Mesendoderm (in vitro differentiated cells): ENCODE data around the gene BNIP5.

ENCODE experiments used
- DNase-seq: peaks from one replicate; pipeline ENCODE4 v3.0.0; 2013
- H2AK5ac ChIP-seq: 2 replicates; pipeline ENCODE4 v1.6.1; 2013; ENCODE audit warnings: low read length, inconsistent platforms
- H2BK120ac ChIP-seq: 2 replicates; pipeline ENCODE4 v1.6.1; 2013; ENCODE audit warnings: low read depth, mild to moderate bottlenecking, low read length, moderate library complexity, mixed read lengths
- H2BK15ac ChIP-seq: replicated peaks from 2 replicates; pipeline ENCODE4 v1.6.1; 2013; ENCODE audit warnings: low read depth, mild to moderate bottlenecking, moderate library complexity
- H2BK5ac ChIP-seq: 2 replicates; pipeline ENCODE4 v1.6.1; 2013; ENCODE audit warnings: low read length, inconsistent platforms
- H3K18ac ChIP-seq: 2 replicates; pipeline ENCODE4 v1.6.1; 2013; ENCODE audit warnings: mild to moderate bottlenecking, low read length, mixed read lengths
- H3K23ac ChIP-seq: one replicate; pipeline ENCODE4 v1.6.1; 2013; ENCODE audit warnings: low read length
- H3K27ac ChIP-seq: 2 replicates; pipeline ENCODE4 v1.5.1; 2013; ENCODE audit warnings: low read depth, mild to moderate bottlenecking, inconsistent platforms, low read length, moderate library complexity
- H3K27me3 ChIP-seq: 2 replicates; pipeline ENCODE4 v1.6.1; 2013; ENCODE audit warnings: low read length, control low read depth, mild to moderate bottlenecking, inconsistent platforms; ENCODE audit not compliant: insufficient read depth, poor library complexity
- H3K36me3 ChIP-seq: 2 replicates; pipeline ENCODE4 v1.6.1; 2013; ENCODE audit warnings: low read length, inconsistent platforms; ENCODE audit not compliant: control insufficient read depth, insufficient read depth
- H3K4ac ChIP-seq: one replicate; pipeline ENCODE4 v1.6.1; 2013; ENCODE audit warnings: low read depth, mild to moderate bottlenecking, low read length, moderate library complexity
- H3K4me1 ChIP-seq: 2 replicates; pipeline ENCODE4 v1.6.1; 2013; ENCODE audit warnings: low read depth, low read length, inconsistent platforms; ENCODE audit not compliant: control insufficient read depth
- H3K4me2 ChIP-seq: 2 replicates; pipeline ENCODE4 v1.6.1; 2013; ENCODE audit warnings: low read length
- H3K4me3 ChIP-seq: 2 replicates; pipeline ENCODE4 v1.5.1; 2013; ENCODE audit warnings: mild to moderate bottlenecking, low read length
- H3K56ac ChIP-seq: one replicate; pipeline ENCODE4 v1.6.1; 2013; ENCODE audit warnings: low read length
- H3K79me1 ChIP-seq: 2 replicates; pipeline ENCODE4 v1.6.1; 2013; ENCODE audit warnings: low read length, inconsistent platforms
- H3K79me2 ChIP-seq: 2 replicates; pipeline ENCODE4 v1.6.1; 2013; ENCODE audit warnings: mild to moderate bottlenecking, low read length; ENCODE audit not compliant: control insufficient read depth, insufficient read depth
- H3K9ac ChIP-seq: 2 replicates; pipeline ENCODE4 v1.6.1; 2013; ENCODE audit warnings: low read length, inconsistent platforms
- H4K5ac ChIP-seq: one replicate; pipeline ENCODE4 v1.6.1; 2013; ENCODE audit warnings: low read length
- H4K8ac ChIP-seq: one replicate; pipeline ENCODE4 v1.6.1; 2013; ENCODE audit warnings: low read depth, mild to moderate bottlenecking, control low read depth, low read length, moderate library complexity
- WGBS: extraction: QIAGEN DNeasy Blood & Tissue Kit; methylation state at CpG from one replicate; pipeline ENCODE4 v1.1.7; 2013; ENCODE audit warnings: low lambda C conversion rate, missing lambda C conversion rate; ENCODE audit not compliant: insufficient coverage; ENCODE audit errors: extremely low coverage; 5-methylcytosine and 5-hydroxymethylcytosine counted together

Gene BNIP5

DNA sequence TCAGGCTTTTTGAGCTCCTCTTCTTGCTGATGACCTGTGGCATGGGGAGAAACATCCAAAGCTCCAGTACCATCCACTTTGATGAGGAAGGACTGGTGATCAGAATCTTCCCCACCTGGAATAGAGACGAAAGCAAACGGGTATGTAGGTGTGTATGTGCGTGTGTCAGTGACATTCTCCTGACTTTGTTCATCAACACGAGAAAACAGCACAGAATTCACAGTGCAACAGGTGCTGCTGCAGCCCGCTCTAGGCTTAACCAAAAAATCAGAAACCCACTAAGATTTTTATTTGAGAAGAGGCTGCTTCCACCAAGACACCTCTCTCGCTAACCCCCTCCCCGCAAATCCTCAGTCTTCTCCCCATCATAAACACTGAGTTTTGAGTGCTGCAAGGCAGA lies 8.1 kb downstream of the BNIP5 start:
- no peaks in the 10 kb centered on the region for H3K79me2 ChIP-seq
- no peak overlapping the region for H2BK15ac ChIP-seq
- no peak overlapping the region for H3K56ac ChIP-seq
- H3K4ac ChIP-seq, result no peak overlapping the region
- H4K5ac ChIP-seq, result no peak overlapping the region
- no peaks in the 10 kb centered on the region for H3K36me3 ChIP-seq
- no peak overlapping the region for H3K18ac ChIP-seq
- H3K27ac ChIP-seq, result no peak overlapping the region
- peaks cover 2% of the 10 kb centered on the region for H3K4me1 ChIP-seq
- DNase-seq, result no peak
- no peak overlapping the region for H3K23ac ChIP-seq
- H2BK120ac ChIP-seq, result no peak overlapping the region
- no peak overlapping the region for H2AK5ac ChIP-seq
- no peak overlapping the region for H3K9ac ChIP-seq
- H3K27me3 ChIP-seq, result no peaks in the 10 kb centered on the region
- no peak overlapping the region for H3K4me2 ChIP-seq
- H2BK5ac ChIP-seq, result no peak overlapping the region
- no peaks in the 10 kb centered on the region for H3K79me1 ChIP-seq
- H4K8ac ChIP-seq, result no peak overlapping the region
- WGBS, result no CpG with 5 or more reads among the region's 7 CpGs
- H3K4me3 ChIP-seq, result no peak overlapping the region

DNA sequence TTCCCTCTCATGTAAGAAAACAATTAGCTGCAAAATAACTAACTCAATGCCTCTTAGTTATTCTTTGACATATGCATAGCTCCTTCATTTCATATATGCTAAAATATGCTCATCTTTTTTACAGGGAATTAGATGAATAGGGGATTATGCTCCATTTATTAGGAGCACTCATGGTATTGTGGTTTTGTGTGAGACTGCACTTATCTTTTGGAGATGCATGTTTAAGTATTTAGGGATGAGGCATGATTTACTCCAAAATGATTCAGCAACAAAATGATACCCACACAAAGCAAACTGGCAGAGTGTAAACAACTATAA lies 8.8 kb downstream of the BNIP5 start:
- Histone ChIP-seq H3K4ac (no peak overlapping the region), H2BK15ac (no peak overlapping the region), H3K27ac (no peak overlapping the region), H3K9ac (no peak overlapping the region), H2AK5ac (no peak overlapping the region), H4K5ac (no peak overlapping the region), H3K4me2 (no peak overlapping the region), H3K79me1 (no peaks in the 10 kb centered on the region), H3K23ac (no peak overlapping the region), H3K27me3 (no peaks in the 10 kb centered on the region), H2BK5ac (no peak overlapping the region), H3K18ac (no peak overlapping the region), H3K36me3 (no peaks in the 10 kb centered on the region), H4K8ac (no peak overlapping the region), H2BK120ac (no peak overlapping the region), H3K56ac (no peak overlapping the region), H3K4me1 (peaks cover 2% of the 10 kb centered on the region), H3K79me2 (no peaks in the 10 kb centered on the region), H3K4me3 (no peak overlapping the region)
- no peak for DNase-seq

DNA sequence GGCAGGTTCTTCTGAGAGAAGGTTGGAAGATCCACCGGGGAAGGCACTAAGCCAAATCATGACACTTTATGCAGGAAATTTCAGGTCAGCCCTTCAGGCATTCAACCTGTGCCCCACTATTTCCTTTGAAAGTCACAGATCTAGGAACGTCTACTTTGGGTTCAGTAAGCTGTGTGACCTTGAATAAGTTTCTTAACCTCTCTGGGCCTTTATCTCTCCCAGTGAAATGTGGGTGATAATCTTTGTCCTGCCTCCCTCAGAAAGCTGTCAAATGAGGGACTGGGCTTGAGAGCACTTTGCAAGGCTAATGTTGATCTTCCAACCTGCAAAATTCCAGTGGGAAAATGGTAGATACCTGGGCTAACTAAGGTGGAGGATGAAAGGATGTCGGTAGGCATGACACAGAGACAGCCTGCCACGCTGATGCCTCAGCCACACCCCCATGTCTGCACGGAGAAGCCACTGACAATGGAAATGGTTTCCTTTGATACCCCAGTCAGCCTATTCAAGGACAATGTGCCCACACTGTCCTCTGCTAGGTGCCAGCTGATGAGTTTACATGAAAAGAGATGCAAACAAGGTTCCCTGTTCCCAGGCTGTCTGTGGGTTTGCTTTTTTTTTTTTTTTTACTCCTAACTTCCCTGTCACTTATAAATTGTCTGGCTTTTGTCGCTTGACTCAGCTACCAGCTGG lies 9.3 kb downstream of the BNIP5 start:
- H2AK5ac ChIP-seq, result no peak overlapping the region
- H3K27ac ChIP-seq, result no peak overlapping the region
- H2BK5ac ChIP-seq, result no peak overlapping the region
- no peak overlapping the region for H4K5ac ChIP-seq
- no peak overlapping the region for H3K4me2 ChIP-seq
- no peak overlapping the region for H3K18ac ChIP-seq
- no peaks in the 10 kb centered on the region for H3K36me3 ChIP-seq
- no peak overlapping the region for H3K9ac ChIP-seq
- no peak overlapping the region for H4K8ac ChIP-seq
- H3K27me3 ChIP-seq, result no peaks in the 10 kb centered on the region
- no peaks in the 10 kb centered on the region for H3K79me1 ChIP-seq
- no peak overlapping the region for H3K4me3 ChIP-seq
- WGBS, result no CpG with 5 or more reads among the region's 6 CpGs
- no peak overlapping the region for H3K56ac ChIP-seq
- H2BK120ac ChIP-seq, result no peak overlapping the region
- DNase-seq, result no peak
- H3K79me2 ChIP-seq, result no peaks in the 10 kb centered on the region
- no peak overlapping the region for H3K4ac ChIP-seq
- H3K4me1 ChIP-seq, result peaks cover 2% of the 10 kb centered on the region
- no peak overlapping the region for H2BK15ac ChIP-seq
- no peak overlapping the region for H3K23ac ChIP-seq

DNA sequence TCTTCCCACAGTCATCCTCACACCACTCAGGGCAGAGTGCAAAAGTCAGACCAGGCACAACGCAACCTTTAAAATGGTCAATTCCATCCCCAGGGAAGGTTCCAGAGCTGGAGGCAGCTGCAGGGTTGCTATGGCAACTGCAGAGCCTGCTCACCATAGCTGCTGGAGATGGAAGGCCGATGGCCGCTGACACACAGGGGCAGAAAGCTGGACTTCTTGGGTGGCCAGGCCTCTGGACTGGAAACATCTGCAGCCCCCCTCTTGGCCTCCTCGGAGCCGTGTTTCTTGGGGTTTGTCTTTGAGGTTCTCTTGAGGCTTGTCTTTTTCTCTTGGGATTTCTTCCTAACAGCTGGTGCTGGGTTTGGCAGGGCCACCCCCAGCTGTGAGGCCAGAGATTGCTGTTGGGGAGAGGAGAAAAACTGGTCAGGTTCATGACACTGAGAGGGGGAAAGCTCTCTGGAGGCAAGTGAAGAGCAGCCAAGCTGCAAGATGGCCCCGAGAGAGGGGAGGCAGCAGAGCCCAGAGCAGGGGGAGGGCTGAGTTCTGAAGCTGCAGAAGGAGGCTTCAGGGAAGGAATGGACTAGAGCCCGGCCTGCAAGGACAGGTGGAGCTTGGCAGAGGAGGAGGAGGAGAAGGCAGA lies 10.2 kb downstream of the BNIP5 start:
- no peak overlapping the region for H3K27ac ChIP-seq
- no peak overlapping the region for H3K23ac ChIP-seq
- no peak overlapping the region for H2BK15ac ChIP-seq
- no peak overlapping the region for H4K5ac ChIP-seq
- no peak overlapping the region for H3K4me2 ChIP-seq
- no peak overlapping the region for H2BK120ac ChIP-seq
- no peak overlapping the region for H3K56ac ChIP-seq
- no peak overlapping the region for H3K18ac ChIP-seq
- H4K8ac ChIP-seq, result no peak overlapping the region
- no peak overlapping the region for H3K4me3 ChIP-seq
- H3K9ac ChIP-seq, result no peak overlapping the region
- H2BK5ac ChIP-seq, result no peak overlapping the region
- H3K4me1 ChIP-seq, result peaks cover 2% of the 10 kb centered on the region
- DNase-seq, result peak; percentile 30
- H3K4ac ChIP-seq, result no peak overlapping the region
- H3K27me3 ChIP-seq, result no peaks in the 10 kb centered on the region
- no CpG with 5 or more reads among the region's 7 CpGs for WGBS
- H3K79me2 ChIP-seq, result no peaks in the 10 kb centered on the region
- no peak overlapping the region for H2AK5ac ChIP-seq
- no peaks in the 10 kb centered on the region for H3K36me3 ChIP-seq
- H3K79me1 ChIP-seq, result no peaks in the 10 kb centered on the region

DNA sequence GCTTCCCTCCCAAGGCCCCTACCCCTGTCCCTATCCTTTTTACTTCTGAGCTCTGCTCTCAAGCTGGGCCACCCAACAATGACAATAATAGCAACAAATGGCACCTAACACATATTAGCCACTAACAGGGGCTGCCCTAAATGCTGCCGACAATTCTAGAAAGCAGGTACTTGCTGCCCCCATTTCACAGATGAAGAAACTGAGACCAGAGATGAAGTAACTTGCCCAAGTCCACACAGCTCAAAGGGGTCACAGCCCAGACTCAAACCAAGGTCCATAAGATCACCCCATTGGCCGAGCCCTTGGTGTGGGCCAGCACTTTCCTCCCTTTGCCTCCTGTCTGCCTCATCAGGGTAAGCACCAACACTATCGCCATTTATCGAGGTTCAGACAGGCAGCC lies 12.0 kb downstream of the BNIP5 start:
- H3K27me3 ChIP-seq, result no peaks in the 10 kb centered on the region
- H3K56ac ChIP-seq, result no peak overlapping the region
- H4K8ac ChIP-seq, result no peak overlapping the region
- H3K36me3 ChIP-seq, result no peaks in the 10 kb centered on the region
- H3K79me1 ChIP-seq, result no peaks in the 10 kb centered on the region
- no peak overlapping the region for H3K9ac ChIP-seq
- no CpG with 5 or more reads among the region's 4 CpGs for WGBS
- H2BK120ac ChIP-seq, result no peak overlapping the region
- no peak overlapping the region for H3K4me2 ChIP-seq
- H3K27ac ChIP-seq, result no peak overlapping the region
- H3K4me3 ChIP-seq, result no peak overlapping the region
- no peak overlapping the region for H2BK5ac ChIP-seq
- no peaks in the 10 kb centered on the region for H3K79me2 ChIP-seq
- H3K4ac ChIP-seq, result no peak overlapping the region
- H3K18ac ChIP-seq, result no peak overlapping the region
- H3K23ac ChIP-seq, result no peak overlapping the region
- H2BK15ac ChIP-seq, result no peak overlapping the region
- H2AK5ac ChIP-seq, result no peak overlapping the region
- H3K4me1 ChIP-seq, result no peaks in the 10 kb centered on the region
- H4K5ac ChIP-seq, result no peak overlapping the region
- no peak for DNase-seq

DNA sequence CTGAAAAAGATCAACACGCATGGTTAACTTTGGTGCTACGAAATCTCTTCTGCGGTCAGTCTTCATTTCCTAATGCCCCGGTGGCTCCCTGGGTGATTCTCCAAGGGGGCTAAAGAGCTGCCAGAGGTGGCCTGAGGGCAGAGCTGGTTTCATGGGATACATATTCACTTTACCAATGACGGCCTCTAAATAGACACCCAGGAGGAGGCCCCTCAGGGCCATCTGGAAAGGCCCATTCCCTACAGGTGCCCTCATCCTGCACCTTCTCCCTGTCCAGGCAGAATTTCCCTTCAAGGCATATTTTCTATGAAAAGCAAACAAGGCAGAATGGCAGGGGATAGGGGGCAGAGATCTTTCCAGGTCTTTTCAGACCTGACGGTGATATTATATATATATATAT lies 12.5 kb downstream of the BNIP5 start:
- Histone ChIP-seq H3K56ac (no peak overlapping the region), H3K23ac (no peak overlapping the region), H3K27ac (no peak overlapping the region), H4K5ac (no peak overlapping the region), H3K27me3 (no peaks in the 10 kb centered on the region), H3K79me1 (no peaks in the 10 kb centered on the region), H2AK5ac (no peak overlapping the region), H3K4me1 (peaks cover 2% of the 10 kb centered on the region), H2BK5ac (no peak overlapping the region), H3K4me3 (no peak overlapping the region), H4K8ac (no peak overlapping the region), H3K79me2 (no peaks in the 10 kb centered on the region), H3K36me3 (no peaks in the 10 kb centered on the region), H3K9ac (no peak overlapping the region), H3K4me2 (no peak overlapping the region), H3K18ac (no peak overlapping the region), H2BK120ac (no peak overlapping the region), H2BK15ac (no peak overlapping the region), H3K4ac (no peak overlapping the region)
- WGBS, result no CpG with 5 or more reads among the region's 6 CpGs
- no peak for DNase-seq
